Liver (tissue), 3 donors: ENCODE results near the gene MCEMP1.

ENCODE experiments used
- FOXA2 ChIP-seq: IDR thresholded peaks from 2 replicates; pipeline ENCODE4 v1.6.1; 2016; ENCODE audit warnings: antibody characterized with exemption
- HNF4G ChIP-seq: IDR thresholded peaks from 2 replicates; pipeline ENCODE4 v1.6.1; 2016; ENCODE audit warnings: antibody characterized with exemption
- YY1 ChIP-seq: IDR thresholded peaks from 2 replicates; pipeline ENCODE4 v1.6.1; 2016; ENCODE audit warnings: antibody characterized with exemption, mild to moderate bottlenecking
- TF ChIP-seq, protein P1 (sequence below): fragments of 150-350 bp; IDR thresholded peaks from 2 replicates; pipeline ENCODE4 v1.5.1; 2017; ENCODE audit warnings: improper control_type of control experiment, low read depth, low read length; ENCODE audit not compliant: missing input control
- TF ChIP-seq, protein P2 (sequence below): IDR thresholded peaks from 2 replicates; pipeline ENCODE4 v1.6.1; 2016; ENCODE audit warnings: antibody characterized with exemption
- TF ChIP-seq, protein P3 (sequence below): IDR thresholded peaks from 2 replicates; pipeline ENCODE4 v1.6.1; 2016; ENCODE audit warnings: antibody characterized with exemption
- TF ChIP-seq, protein P4 (sequence below): IDR thresholded peaks from 2 replicates; pipeline ENCODE4 v1.6.1; 2016; ENCODE audit warnings: antibody characterized with exemption, mild to moderate bottlenecking
- donor health status: healthy.
- donor health status: healthy.

DNA sequence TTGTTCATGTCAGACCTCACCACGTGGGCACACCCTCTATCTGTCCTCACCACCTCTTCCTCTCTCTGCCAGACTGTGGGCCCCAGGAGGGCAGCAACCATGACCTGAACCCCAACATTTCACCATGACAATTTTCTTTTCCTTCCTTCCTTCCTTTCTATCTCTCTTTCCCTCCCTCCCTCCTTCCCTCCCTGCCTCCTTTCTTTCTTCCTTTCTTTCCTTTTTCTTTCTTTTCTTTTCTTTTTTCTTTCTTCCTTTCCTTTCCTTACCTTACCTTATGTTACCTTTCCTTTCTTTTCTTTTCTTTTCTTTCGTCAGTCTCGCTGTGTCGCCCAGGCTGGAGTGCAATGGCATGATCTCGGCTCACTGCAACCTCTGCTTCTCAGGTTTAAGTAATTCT lies 33.7 kb downstream of the MCEMP1 start:
- TF ChIP-seq, protein P1, sequence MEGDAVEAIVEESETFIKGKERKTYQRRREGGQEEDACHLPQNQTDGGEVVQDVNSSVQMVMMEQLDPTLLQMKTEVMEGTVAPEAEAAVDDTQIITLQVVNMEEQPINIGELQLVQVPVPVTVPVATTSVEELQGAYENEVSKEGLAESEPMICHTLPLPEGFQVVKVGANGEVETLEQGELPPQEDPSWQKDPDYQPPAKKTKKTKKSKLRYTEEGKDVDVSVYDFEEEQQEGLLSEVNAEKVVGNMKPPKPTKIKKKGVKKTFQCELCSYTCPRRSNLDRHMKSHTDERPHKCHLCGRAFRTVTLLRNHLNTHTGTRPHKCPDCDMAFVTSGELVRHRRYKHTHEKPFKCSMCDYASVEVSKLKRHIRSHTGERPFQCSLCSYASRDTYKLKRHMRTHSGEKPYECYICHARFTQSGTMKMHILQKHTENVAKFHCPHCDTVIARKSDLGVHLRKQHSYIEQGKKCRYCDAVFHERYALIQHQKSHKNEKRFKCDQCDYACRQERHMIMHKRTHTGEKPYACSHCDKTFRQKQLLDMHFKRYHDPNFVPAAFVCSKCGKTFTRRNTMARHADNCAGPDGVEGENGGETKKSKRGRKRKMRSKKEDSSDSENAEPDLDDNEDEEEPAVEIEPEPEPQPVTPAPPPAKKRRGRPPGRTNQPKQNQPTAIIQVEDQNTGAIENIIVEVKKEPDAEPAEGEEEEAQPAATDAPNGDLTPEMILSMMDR, result no peak
- TF ChIP-seq, protein P2, sequence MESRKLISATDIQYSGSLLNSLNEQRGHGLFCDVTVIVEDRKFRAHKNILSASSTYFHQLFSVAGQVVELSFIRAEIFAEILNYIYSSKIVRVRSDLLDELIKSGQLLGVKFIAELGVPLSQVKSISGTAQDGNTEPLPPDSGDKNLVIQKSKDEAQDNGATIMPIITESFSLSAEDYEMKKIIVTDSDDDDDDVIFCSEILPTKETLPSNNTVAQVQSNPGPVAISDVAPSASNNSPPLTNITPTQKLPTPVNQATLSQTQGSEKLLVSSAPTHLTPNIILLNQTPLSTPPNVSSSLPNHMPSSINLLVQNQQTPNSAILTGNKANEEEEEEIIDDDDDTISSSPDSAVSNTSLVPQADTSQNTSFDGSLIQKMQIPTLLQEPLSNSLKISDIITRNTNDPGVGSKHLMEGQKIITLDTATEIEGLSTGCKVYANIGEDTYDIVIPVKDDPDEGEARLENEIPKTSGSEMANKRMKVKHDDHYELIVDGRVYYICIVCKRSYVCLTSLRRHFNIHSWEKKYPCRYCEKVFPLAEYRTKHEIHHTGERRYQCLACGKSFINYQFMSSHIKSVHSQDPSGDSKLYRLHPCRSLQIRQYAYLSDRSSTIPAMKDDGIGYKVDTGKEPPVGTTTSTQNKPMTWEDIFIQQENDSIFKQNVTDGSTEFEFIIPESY, result no peak
- TF ChIP-seq FOXA2 (no peak), YY1 (no peak), HNF4G (no peak)
- TF ChIP-seq, protein P3, sequence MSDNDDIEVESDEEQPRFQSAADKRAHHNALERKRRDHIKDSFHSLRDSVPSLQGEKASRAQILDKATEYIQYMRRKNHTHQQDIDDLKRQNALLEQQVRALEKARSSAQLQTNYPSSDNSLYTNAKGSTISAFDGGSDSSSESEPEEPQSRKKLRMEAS, result no peak
- TF ChIP-seq, protein P4, sequence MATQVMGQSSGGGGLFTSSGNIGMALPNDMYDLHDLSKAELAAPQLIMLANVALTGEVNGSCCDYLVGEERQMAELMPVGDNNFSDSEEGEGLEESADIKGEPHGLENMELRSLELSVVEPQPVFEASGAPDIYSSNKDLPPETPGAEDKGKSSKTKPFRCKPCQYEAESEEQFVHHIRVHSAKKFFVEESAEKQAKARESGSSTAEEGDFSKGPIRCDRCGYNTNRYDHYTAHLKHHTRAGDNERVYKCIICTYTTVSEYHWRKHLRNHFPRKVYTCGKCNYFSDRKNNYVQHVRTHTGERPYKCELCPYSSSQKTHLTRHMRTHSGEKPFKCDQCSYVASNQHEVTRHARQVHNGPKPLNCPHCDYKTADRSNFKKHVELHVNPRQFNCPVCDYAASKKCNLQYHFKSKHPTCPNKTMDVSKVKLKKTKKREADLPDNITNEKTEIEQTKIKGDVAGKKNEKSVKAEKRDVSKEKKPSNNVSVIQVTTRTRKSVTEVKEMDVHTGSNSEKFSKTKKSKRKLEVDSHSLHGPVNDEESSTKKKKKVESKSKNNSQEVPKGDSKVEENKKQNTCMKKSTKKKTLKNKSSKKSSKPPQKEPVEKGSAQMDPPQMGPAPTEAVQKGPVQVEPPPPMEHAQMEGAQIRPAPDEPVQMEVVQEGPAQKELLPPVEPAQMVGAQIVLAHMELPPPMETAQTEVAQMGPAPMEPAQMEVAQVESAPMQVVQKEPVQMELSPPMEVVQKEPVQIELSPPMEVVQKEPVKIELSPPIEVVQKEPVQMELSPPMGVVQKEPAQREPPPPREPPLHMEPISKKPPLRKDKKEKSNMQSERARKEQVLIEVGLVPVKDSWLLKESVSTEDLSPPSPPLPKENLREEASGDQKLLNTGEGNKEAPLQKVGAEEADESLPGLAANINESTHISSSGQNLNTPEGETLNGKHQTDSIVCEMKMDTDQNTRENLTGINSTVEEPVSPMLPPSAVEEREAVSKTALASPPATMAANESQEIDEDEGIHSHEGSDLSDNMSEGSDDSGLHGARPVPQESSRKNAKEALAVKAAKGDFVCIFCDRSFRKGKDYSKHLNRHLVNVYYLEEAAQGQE, result no peak
